Heart right ventricle (tissue), 16 donors: ENCODE data around the gene ZNF549. TPM values are rescaled to one million over a fixed set of nuclear protein-coding genes. Genes with fewer than 3 reads are reported as not detected.
"Not testable (repeated sequence)": the region's sequence is repeated elsewhere in the genome, so short reads cannot be mapped to it uniquely, and the experiment has no call there.

Experiments used
- ATAC-seq, 8 donors: fragments of 200-7000 bp; cut with Tn5 transposase; one replicate each; pipeline ENCODE4 v1.9.1; 2020; ENCODE audit warnings: mild to moderate bottlenecking in 8 of 8, moderate library complexity in 8 of 8, moderate number of reproducible peaks in 1 of 8
- DNase-seq, 2 donors: peaks; one replicate each; pipeline ENCODE4 v3.0.0-alpha.2; 2020
- H3K27ac ChIP-seq, 10 donors: fragments of 200-600 bp; sonication (generic) in 2 of 10; one replicate each; pipeline versions ENCODE4 v1.5.0 to v1.8.0; 2020 to 2022; ENCODE audit warnings: mild to moderate bottlenecking in 3 of 10
- H3K27me3 ChIP-seq, 7 donors: fragments of 200-600 bp; one replicate each; pipeline ENCODE4 v1.8.0; 2021 to 2022; ENCODE audit warnings: mild to moderate bottlenecking in 2 of 7
- H3K36me3 ChIP-seq, 9 donors: fragments of 200-600 bp; sonication (generic) in 1 of 9; one replicate each; pipeline versions ENCODE4 v1.5.0 to v1.8.0; 2020 to 2022; ENCODE audit warnings: mild to moderate bottlenecking in 2 of 9
- H3K4me1 ChIP-seq, 9 donors: fragments of 200-600 bp; sonication (generic) in 1 of 9; one replicate each; pipeline versions ENCODE4 v1.5.0 to v1.8.0; 2020 to 2022; ENCODE audit warnings: mild to moderate bottlenecking in 4 of 9
- H3K4me3 ChIP-seq, 10 donors: fragments of 200-600 bp; sonication (generic) in 2 of 10; one replicate each; pipeline versions ENCODE4 v1.5.0 to v1.8.0; 2020 to 2022; ENCODE audit warnings: mild to moderate bottlenecking in 7 of 10, moderate library complexity in 2 of 10
- H3K9me3 ChIP-seq, 11 donors: fragments of 200-600 bp in 10 of 11; sonication (generic) in 2 of 11; one replicate each; pipeline versions ENCODE4 v1.5.0 to v1.8.0; 2013 to 2022; ENCODE audit warnings: mild to moderate bottlenecking in 2 of 11, control low read depth in 1 of 11, moderate library complexity in 1 of 11
- WGBS, 2 donors: extraction: QIAGEN DNeasy Blood & Tissue Kit; methylation state at CpG; one replicate each; pipeline ENCODE4 v1.1.7; 2013; ENCODE audit warnings: inconsistent platforms in 1 of 2; 5-methylcytosine and 5-hydroxymethylcytosine counted together
- intact Hi-C, 10 donors: fragments of 100-400 bp; cut with DNase I; formaldehyde crosslinking; loops; one replicate each; pipeline versions ENCODE4 v1.11.1 to v1.14.2; 2022
- long read RNA-seq, 3 donors: library from polyadenylated mRNA; unstranded; transcript quantifications; one replicate each; pipeline ENCODE4 v2.0.0, GENCODE V29; 2020 to 2021
- polyA plus RNA-seq, 2 donors: library from polyadenylated mRNA; stranded (reverse); fragments of 200-250 nt; gene quantifications; one replicate each; pipeline ENCODE4 v1.2.3, GENCODE V29; 2013
- total RNA-seq, 10 donors: library from RNA; stranded (reverse); fragmentation: NEBNext Ultra II Directional in 3 of 10; extraction: Animal tissue kit (Norgen Biotek cat#: 25700) in 3 of 10; gene quantifications; one replicate each; pipeline versions ENCODE4 v1.2.1 to v1.2.4, GENCODE V29; 2021 to 2023
- TF ChIP-seq, protein P1 (sequence below), 9 donors: fragments of 200-600 bp; sonication (generic) in 2 of 9; IDR thresholded peaks; one replicate each; pipeline versions ENCODE4 v1.5.0 to v1.8.0; 2021 to 2022; ENCODE audit warnings: antibody characterized with exemption in 9 of 9, mild to moderate bottlenecking in 5 of 9, moderate library complexity in 1 of 9
- donor health status: Arrhythmogenic right ventricular cardiomyopathy.
- donor health status: ischemic (EF 13 %, LVEDD 7.1; RV severe dilation, severe dysfunction).
- donor health status: healthy with polysubstance abuse.
- donor health status: DM: no; HTN: yes; CAD: no.
- donor health status: DM: no; HTN: no; CAD: no.
- donor health status: ischemic (EF 25% LVEDD 6.9; RV normal size, moderate dysfunction).
- donor health status: ischemic (EF 25% LVEDD 5.7; RV mildly dilated, moderate dysfunction).
- donor health status: healthy.
- donor health status: DM: yes; HTN: yes; CAD: no.
- donor health status: Ischemic cardiomyopathy.
- donor health status: ischemic (EF 35%, LVEDD 5.7; RV mildly dilated, moderate dysfunction).
- donor health status: nonischemic (EF 11% LVEDD 7.7; RV severe dilation, severe dysfunction).
- donor health status: DM: yes; HTN: yes; CAD: no.
- donor health status: PGD.
- donor health status: ischemic (EF 29% LVEDD 5.4; RV normal size, mild dysfunction).
- donor health status: nonischemic (EF 23%, LVEDD 6.1; RV moderate dilation, normal function).

ZNF549 gene
- total RNA-seq (1 to 10 TPM; 3.0 to 5.1 (median 3.8) TPM), polyA plus RNA-seq (1 to 10 TPM; 2.1 to 2.9 TPM)
- long read RNA-seq, donor 1, full-length matches to known transcripts: 2 of 4 reads
- long read RNA-seq, donor 1, partial matches to known transcripts: 0 of 4 reads
- long read RNA-seq, donor 1, other reads (novel, unspliced or antisense): 2 of 4 reads
- long read RNA-seq, donor 2, full-length matches to known transcripts: 5 of 7 reads
- long read RNA-seq, donor 2, partial matches to known transcripts: 0 of 7 reads
- long read RNA-seq, donor 2, other reads (novel, unspliced or antisense): 2 of 7 reads
- long read RNA-seq, donor 3, full-length matches to known transcripts: 7 of 16 reads
- long read RNA-seq, donor 3, partial matches to known transcripts: 1 of 16 reads
- long read RNA-seq, donor 3, other reads (novel, unspliced or antisense): 8 of 16 reads

- ATAC-seq (peak; percentile 100), DNase-seq (peak; percentile 87 to 90)
- Histone ChIP-seq H3K27me3 (no peaks in the 10 kb centered on the region), H3K9me3 (peaks cover 0 to 40% (median 7%) of the 10 kb centered on the region in 11 donors), H3K36me3 (peaks cover 0 to 26% (median 17%) of the 10 kb centered on the region in 9 donors), H3K4me1 (peaks cover 9 to 18% (median 13%) of the 10 kb centered on the region in 9 donors), H3K27ac (peak within 1 kb of the TSS in 9 of 10 donors; percentile 60 to 89 (median 84)), H3K4me3 (peak within 1 kb of the TSS; percentile 66 to 98 (median 89))
- intact Hi-C loops: no loop called here
- 0% methylated on average over 64 of the region's 64 CpGs for WGBS, 2 donors
- TF ChIP-seq, protein P1, sequence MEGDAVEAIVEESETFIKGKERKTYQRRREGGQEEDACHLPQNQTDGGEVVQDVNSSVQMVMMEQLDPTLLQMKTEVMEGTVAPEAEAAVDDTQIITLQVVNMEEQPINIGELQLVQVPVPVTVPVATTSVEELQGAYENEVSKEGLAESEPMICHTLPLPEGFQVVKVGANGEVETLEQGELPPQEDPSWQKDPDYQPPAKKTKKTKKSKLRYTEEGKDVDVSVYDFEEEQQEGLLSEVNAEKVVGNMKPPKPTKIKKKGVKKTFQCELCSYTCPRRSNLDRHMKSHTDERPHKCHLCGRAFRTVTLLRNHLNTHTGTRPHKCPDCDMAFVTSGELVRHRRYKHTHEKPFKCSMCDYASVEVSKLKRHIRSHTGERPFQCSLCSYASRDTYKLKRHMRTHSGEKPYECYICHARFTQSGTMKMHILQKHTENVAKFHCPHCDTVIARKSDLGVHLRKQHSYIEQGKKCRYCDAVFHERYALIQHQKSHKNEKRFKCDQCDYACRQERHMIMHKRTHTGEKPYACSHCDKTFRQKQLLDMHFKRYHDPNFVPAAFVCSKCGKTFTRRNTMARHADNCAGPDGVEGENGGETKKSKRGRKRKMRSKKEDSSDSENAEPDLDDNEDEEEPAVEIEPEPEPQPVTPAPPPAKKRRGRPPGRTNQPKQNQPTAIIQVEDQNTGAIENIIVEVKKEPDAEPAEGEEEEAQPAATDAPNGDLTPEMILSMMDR (IDR thresholded peaks at IDR 0.05): no peak
These were observed at the start of gene ZNF549 for GRCh38 chr19:57527136-57527881. Gene ZNF549, plus strand, starts transcription at chr19:57527356. Its CDS starts 218 bp downstream, at chr19:57527574.

GRCh38 chr19:57487477-57488298 is 39.5 kb upstream of the ZNF549 start, which contains the start of gene ZNF419:
Gene ZNF419, plus strand, starts transcription at chr19:57487750. Its CDS starts 201 bp downstream, at chr19:57487951.
- DNase-seq (peak; percentile 92 to 94), ATAC-seq (peak; percentile 97 to 99 (median 98))
- peak within 1 kb of the TSS; percentile 56 to 89 (median 76) for H3K27ac ChIP-seq
- TF ChIP-seq, protein P1 (IDR thresholded peaks at IDR 0.05): peak in 3 of 9 donors; percentile 23 to 40 (median 24)
- peaks cover 0 to 15% (median 0%) of the 10 kb centered on the region in 11 donors for H3K9me3 ChIP-seq
- peaks cover 6 to 11% (median 8%) of the 10 kb centered on the region in 9 donors for H3K4me1 ChIP-seq
- peaks cover 0 to 27% (median 8%) of the 10 kb centered on the region in 9 donors for H3K36me3 ChIP-seq
- H3K4me3 ChIP-seq: peak within 1 kb of the TSS; percentile 64 to 100 (median 97)
- WGBS, 2 donors: 1% methylated on average over 55 to 58 of the region's 69 CpGs
- intact Hi-C loops, H3K27me3 ChIP-seq: not testable (repeated sequence)

- intact Hi-C loops, DNase-seq: not testable (repeated sequence)
- H3K4me3 ChIP-seq: peak overlapping the region in 7 of 10 donors; percentile 14 to 100 (median 33)
These were observed 38.9 kb upstream of the ZNF549 start for GRCh38 chr19:57488299-57488644.

DNA sequence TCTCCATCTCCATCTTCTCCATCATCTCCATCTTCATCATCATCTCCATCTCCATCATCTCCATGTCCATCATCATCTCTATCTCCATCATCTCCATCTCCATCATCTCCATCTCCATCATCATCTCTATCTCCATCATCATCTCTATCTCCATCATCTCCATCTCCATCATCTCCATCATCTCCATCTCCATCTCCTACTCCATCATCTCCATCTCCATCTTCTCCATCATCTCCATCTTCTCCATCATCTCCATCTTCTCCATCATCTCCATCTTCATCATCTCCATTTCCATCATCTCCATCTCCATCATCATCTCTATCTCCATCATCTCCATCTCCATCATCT is 27.9 kb upstream of the ZNF549 start:
- intact Hi-C loops, H3K4me1 ChIP-seq, DNase-seq, H3K27me3 ChIP-seq, ATAC-seq, H3K27ac ChIP-seq: not testable (repeated sequence)
- peak overlapping the region in 3 of 10 donors; percentile 70 to 99 (median 91) for H3K4me3 ChIP-seq
- H3K9me3 ChIP-seq: peaks cover 0 to 85% (median 0%) of the 10 kb centered on the region in 11 donors
- H3K36me3 ChIP-seq: peaks cover 0 to 29% (median 0%) of the 10 kb centered on the region in 9 donors

More at GRCh38 chr19:57488299-57488644, 38.9 kb upstream of the ZNF549 start:
- H3K27me3 ChIP-seq, H3K27ac ChIP-seq: not testable (repeated sequence)
- Histone ChIP-seq H3K9me3 (peaks cover 0 to 21% (median 0%) of the 10 kb centered on the region in 11 donors), H3K36me3 (peaks cover 0 to 33% (median 14%) of the 10 kb centered on the region in 9 donors), H3K4me1 (peaks cover 6 to 11% (median 8%) of the 10 kb centered on the region in 9 donors)
- peak in 6 of 8 donors; percentile 19 to 50 (median 28) for ATAC-seq
- no CpG with 5 or more reads among the region's 1 CpG for WGBS, 2 donors

DNA sequence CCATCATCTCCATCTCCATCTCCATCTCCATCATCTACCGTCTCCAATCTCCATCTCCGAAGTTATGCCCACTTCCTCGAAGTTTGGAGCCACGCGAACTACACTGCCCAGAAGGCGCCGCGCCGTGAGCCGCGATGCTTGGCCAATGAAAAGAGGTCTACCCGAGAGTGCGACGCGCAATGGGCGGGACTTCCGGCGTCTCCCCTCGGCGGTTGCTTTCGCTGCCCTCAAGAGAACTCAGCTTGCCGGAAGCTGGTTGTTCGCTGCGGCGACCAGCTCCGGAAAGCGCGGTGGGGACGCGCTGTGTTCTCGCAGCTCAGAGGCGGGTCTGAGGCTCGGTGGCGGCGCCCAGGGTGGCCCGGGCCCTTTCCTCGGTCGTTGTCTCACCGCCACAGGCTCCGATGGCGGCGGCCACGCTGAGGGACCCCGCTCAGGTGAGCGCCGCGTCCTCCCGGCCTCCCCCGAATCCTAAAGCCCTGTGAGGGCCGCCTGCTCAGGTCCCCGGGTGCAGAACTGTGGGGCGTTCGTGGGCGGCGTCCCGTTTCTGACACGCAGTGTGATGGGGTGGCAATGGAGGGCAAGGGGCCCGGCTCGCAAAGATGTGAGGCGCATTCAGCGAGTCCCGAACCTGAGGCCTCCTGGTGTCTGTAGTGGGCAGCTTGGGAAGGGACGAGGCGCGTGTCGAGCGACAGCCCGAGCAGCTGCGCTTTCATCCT is 27.3 kb upstream of the ZNF549 start, which contains the start of gene ZNF773:
Gene ZNF773, plus strand, starts transcription at position 259 of the 716 bp plus-strand sequence. Its CDS starts 143 bp downstream, at position 402.
- ATAC-seq: peak; percentile 99 to 100 (median 100)
- 0 to 1% methylated on average over 57 to 60 of the region's 69 CpGs for WGBS, 2 donors
- H3K9me3 ChIP-seq: peaks cover 0 to 82% (median 0%) of the 10 kb centered on the region in 11 donors

GRCh38 chr19:57500400-57500799 is 26.8 kb upstream of the ZNF549 start:
- H3K27me3 ChIP-seq, H3K27ac ChIP-seq, H3K4me1 ChIP-seq, DNase-seq: not testable (repeated sequence)
- ATAC-seq: peak in 7 of 8 donors; percentile 3 to 62 (median 33)
- 0% methylated on average over 1 of the region's 4 CpGs for WGBS, 2 donors
- peaks cover 0 to 32% (median 6%) of the 10 kb centered on the region in 9 donors for H3K36me3 ChIP-seq
- H3K4me3 ChIP-seq: peak overlapping the region in 9 of 10 donors; percentile 70 to 99 (median 87)
- H3K9me3 ChIP-seq: peaks cover 0 to 80% (median 0%) of the 10 kb centered on the region in 11 donors
- intact Hi-C loops: loop anchor here in 1 of 10 donors (5.0 kb wide), 1 partner anchor 63 kb away; the partner anchor contains the start of gene ZNF749

More for the DNA sequence above, 27.3 kb upstream of the ZNF549 start, which contains the start of gene ZNF773:
- not testable (repeated sequence) for H3K27me3 ChIP-seq, H3K4me1 ChIP-seq
- intact Hi-C loops: loop anchor here in 1 of 10 donors (5.0 kb wide), 1 partner anchor 63 kb away; the partner anchor contains the start of gene ZNF749
- H3K36me3 ChIP-seq: peaks cover 0 to 29% (median under 1%) of the 10 kb centered on the region in 9 donors
- H3K4me3 ChIP-seq: peak within 1 kb of the TSS; percentile 70 to 99 (median 88)
- peak; percentile 97 to 98 for DNase-seq
- H3K27ac ChIP-seq: peak within 1 kb of the TSS; percentile 60 to 96 (median 92)
